Loucy (cell line): ENCODE measurements around the gene HOXA3.

ENCODE experiments used
- H2AFZ ChIP-seq: fragments of 200-600 bp; sonication (generic); 2 replicates; pipeline ENCODE4 v1.6.0; 2016; ENCODE audit warnings: antibody characterized with exemption, mild to moderate bottlenecking, low read length, moderate library complexity
- H3F3A ChIP-seq: fragments of 200-600 bp; 2 replicates; pipeline ENCODE4 v1.6.0; 2016; ENCODE audit warnings: antibody characterized with exemption, low read depth, mild to moderate bottlenecking
- H3K27me3 ChIP-seq: fragments of 200-600 bp; sonication (generic); 2 replicates; pipeline ENCODE4 v1.6.1; 2014; ENCODE audit warnings: low read length, mild to moderate bottlenecking; ENCODE audit not compliant: insufficient read depth, poor library complexity, severe bottlenecking
- H3K36me3 ChIP-seq: fragments of 200-600 bp; sonication (generic); 2 replicates; pipeline ENCODE4 v1.6.1; 2016; ENCODE audit warnings: low read length; ENCODE audit not compliant: insufficient read depth
- H3K4me1 ChIP-seq: fragments of 200-600 bp; sonication (generic); 2 replicates; pipeline ENCODE4 v1.5.1; 2014; ENCODE audit warnings: low read length, mild to moderate bottlenecking; ENCODE audit not compliant: insufficient read depth, poor library complexity, severe bottlenecking
- H3K4me2 ChIP-seq: fragments of 200-600 bp; sonication (generic); 2 replicates; pipeline ENCODE4 v1.6.0; 2014; ENCODE audit warnings: antibody characterized with exemption, low read length, low read depth, mild to moderate bottlenecking; ENCODE audit not compliant: poor library complexity, severe bottlenecking
- H3K4me3 ChIP-seq: fragments of 200-600 bp; sonication (generic); 2 replicates; pipeline ENCODE4 v1.5.1; 2014; ENCODE audit warnings: low read length, mild to moderate bottlenecking, mixed read lengths; ENCODE audit not compliant: poor library complexity, severe bottlenecking
- H3K79me2 ChIP-seq: fragments of 200-600 bp; sonication (generic); 2 replicates; pipeline ENCODE4 v1.6.1; 2014; ENCODE audit warnings: low read length; ENCODE audit not compliant: insufficient read depth
- H3K9ac ChIP-seq: fragments of 200-600 bp; sonication (generic); 2 replicates; pipeline ENCODE4 v1.6.0; 2014; ENCODE audit warnings: mild to moderate bottlenecking, low read depth, low read length, moderate library complexity; ENCODE audit not compliant: poor library complexity, severe bottlenecking
- H3K9me2 ChIP-seq: fragments of 200-600 bp; sonication (generic); replicated peaks from 2 replicates; pipeline ENCODE4 v1.6.1; 2016; ENCODE audit warnings: low read depth, low read length, mixed read lengths
- H3K9me3 ChIP-seq: fragments of 200-600 bp; sonication (generic); 2 replicates; pipeline ENCODE4 v1.6.1; 2014; ENCODE audit warnings: mild to moderate bottlenecking, antibody characterized with exemption, low read length, low read depth; ENCODE audit not compliant: insufficient read depth
- H4K20me1 ChIP-seq: fragments of 200-600 bp; sonication (generic); 2 replicates; pipeline ENCODE4 v1.6.0; 2014; ENCODE audit warnings: antibody characterized with exemption, low read length, mild to moderate bottlenecking; ENCODE audit not compliant: insufficient read depth, poor library complexity, severe bottlenecking
- EZH2phosphoT487 ChIP-seq: fragments of 200-600 bp; IDR thresholded peaks from 2 replicates; pipeline ENCODE4 v1.6.1; 2018; ENCODE audit warnings: antibody characterized with exemption, mild to moderate bottlenecking, moderate library complexity, borderline replicate concordance
- TF ChIP-seq, protein P1 (sequence below): fragments of 200-600 bp; sonication (generic); conservative IDR thresholded peaks from 2 replicates; pipeline ENCODE4 v1.5.1; 2014; ENCODE audit warnings: mild to moderate bottlenecking, antibody characterized with exemption, low read length

Gene HOXA3

DNA sequence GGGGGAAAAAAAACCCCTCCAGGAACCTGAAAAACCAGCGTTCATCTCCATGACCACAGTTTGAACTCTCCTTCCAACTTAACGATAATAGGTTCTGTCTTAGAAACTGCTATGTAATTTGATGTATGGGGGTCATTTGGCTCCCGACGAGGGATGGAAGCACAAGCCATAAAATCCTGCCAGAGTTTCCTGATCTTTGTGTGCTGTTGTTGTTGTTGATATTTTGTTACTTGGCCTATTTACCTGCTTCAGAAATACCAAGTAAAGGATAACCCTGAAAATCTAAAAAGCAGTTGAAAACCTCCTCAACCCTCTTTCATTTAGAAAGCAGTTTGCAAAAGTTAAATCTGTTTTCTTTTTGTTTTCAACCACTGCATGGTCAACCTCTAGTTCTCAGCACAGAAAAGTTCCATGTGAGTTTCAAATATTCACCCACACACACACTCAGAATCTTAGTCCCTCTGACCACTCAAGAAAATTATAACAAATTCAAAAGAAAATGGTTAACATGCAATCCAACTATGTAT lies 40.6 kb downstream of the HOXA3 start:
- H3K4me1 ChIP-seq, result no peaks in the 10 kb centered on the region
- no peak overlapping the region for H2AFZ ChIP-seq
- no peak overlapping the region for H3K4me2 ChIP-seq
- H3K9me2 ChIP-seq, result no peaks in the 10 kb centered on the region
- peaks cover 86% of the 10 kb centered on the region; the same call in 1 of the 2 replicates for H3K36me3 ChIP-seq
- no peaks in the 10 kb centered on the region for H3K27me3 ChIP-seq
- peaks cover 41% of the 10 kb centered on the region for H4K20me1 ChIP-seq
- H3K9me3 ChIP-seq, result no peaks in the 10 kb centered on the region
- TF ChIP-seq, protein P1, sequence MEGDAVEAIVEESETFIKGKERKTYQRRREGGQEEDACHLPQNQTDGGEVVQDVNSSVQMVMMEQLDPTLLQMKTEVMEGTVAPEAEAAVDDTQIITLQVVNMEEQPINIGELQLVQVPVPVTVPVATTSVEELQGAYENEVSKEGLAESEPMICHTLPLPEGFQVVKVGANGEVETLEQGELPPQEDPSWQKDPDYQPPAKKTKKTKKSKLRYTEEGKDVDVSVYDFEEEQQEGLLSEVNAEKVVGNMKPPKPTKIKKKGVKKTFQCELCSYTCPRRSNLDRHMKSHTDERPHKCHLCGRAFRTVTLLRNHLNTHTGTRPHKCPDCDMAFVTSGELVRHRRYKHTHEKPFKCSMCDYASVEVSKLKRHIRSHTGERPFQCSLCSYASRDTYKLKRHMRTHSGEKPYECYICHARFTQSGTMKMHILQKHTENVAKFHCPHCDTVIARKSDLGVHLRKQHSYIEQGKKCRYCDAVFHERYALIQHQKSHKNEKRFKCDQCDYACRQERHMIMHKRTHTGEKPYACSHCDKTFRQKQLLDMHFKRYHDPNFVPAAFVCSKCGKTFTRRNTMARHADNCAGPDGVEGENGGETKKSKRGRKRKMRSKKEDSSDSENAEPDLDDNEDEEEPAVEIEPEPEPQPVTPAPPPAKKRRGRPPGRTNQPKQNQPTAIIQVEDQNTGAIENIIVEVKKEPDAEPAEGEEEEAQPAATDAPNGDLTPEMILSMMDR, result no peak
- TF ChIP-seq EZH2phosphoT487, result no peak
- no peaks in the 10 kb centered on the region for H3F3A ChIP-seq
- no peak overlapping the region for H3K9ac ChIP-seq
- H3K79me2 ChIP-seq, result peaks cover 73% of the 10 kb centered on the region
- no peak overlapping the region for H3K4me3 ChIP-seq

DNA sequence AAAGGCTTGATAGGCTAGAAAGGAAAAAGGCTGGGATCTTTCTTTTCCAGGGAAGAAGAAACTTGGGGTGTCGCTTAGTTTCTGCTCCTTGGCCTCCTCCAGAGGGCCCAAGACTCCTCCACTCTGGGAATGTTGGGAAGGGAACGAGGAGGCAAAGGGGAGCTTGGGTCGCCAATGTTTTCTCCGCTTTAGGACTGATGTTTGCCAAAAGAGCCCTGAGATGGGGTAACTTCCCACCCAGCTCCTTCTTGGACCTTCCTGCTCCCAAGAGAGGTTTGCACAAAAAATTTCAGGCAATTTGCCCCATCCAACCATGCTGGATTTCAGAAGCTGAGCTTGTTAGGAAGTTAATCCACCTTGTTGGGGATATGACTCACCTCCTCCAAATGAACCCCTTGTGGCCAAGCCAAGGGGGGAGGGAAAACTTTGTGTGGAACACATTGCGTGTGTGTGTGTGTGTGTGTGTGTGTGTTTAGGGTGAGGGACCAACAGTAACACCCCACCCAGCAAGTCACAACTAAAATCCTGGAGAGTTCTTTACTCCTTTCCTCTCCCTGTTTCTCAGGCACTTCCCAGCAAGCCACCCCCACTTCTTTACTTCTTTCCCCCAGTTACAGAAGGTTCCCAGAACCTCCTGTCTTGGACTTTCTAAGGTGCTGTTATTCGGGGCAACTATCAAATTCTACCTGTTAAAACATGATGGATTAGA lies 41.2 kb downstream of the HOXA3 start:
- H3F3A ChIP-seq, result no peaks in the 10 kb centered on the region
- H3K9me2 ChIP-seq, result no peaks in the 10 kb centered on the region
- no peaks in the 10 kb centered on the region for H3K4me1 ChIP-seq
- H3K4me3 ChIP-seq, result no peak overlapping the region
- H3K27me3 ChIP-seq, result no peaks in the 10 kb centered on the region
- H3K9ac ChIP-seq, result no peak overlapping the region
- H3K9me3 ChIP-seq, result no peaks in the 10 kb centered on the region
- H2AFZ ChIP-seq, result no peak overlapping the region
- no peak overlapping the region for H3K4me2 ChIP-seq
- peaks cover 72% of the 10 kb centered on the region for H3K79me2 ChIP-seq
- peaks cover 41% of the 10 kb centered on the region for H4K20me1 ChIP-seq
- H3K36me3 ChIP-seq, result peaks cover 86% of the 10 kb centered on the region; the same call in 1 of the 2 replicates
- TF ChIP-seq EZH2phosphoT487, result no peak
- TF ChIP-seq, protein P1, result no peak

DNA sequence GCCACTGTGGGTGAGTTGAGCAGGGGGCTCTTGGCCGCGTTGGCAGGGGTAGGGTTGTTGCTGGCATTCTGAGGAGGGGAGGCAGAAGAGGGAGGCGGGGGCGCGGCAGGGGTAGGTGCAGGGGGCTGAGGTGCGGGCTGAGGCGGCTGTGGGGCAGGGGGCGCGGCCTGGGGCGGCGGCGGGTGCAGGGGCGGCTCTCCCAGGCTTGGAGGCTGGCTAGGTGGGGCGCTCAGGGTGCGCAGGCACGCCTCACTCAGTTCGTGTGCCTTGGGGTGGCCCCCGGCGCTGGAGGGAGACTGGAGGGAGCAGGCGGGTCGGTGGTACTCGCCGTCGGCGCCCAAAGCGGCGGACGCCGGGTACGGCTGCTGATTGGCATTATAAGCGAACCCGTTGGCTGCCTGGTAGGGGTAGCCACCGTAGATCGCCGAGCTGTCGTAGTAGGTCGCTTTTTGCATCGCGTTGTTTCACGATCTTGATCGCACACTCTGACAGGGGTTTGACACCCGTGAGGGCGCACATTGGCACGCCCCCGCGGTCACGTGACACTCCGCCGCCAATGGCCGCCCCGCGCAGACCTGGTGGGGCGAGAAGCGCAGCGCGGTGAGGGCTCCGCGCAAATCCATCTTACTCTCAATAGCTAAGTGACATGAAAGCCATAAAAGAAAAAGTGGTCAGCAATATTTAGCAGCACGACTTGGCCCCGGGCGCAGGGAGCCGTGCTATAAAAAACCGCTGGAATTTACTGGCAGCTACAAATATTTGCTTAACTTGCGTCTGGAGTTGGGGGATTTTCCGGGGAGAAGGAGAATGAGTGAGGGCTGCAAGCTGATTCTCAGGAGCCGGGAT lies 42.0 kb downstream of the HOXA3 start:
- Histone ChIP-seq H3K4me1 (no peaks in the 10 kb centered on the region), H4K20me1 (peaks cover 41% of the 10 kb centered on the region), H3K27me3 (no peaks in the 10 kb centered on the region), H3K36me3 (peaks cover 86% of the 10 kb centered on the region; the same call in 1 of the 2 replicates), H3K79me2 (peaks cover 66% of the 10 kb centered on the region), H3K9ac (no peak overlapping the region), H3K9me3 (no peaks in the 10 kb centered on the region), H3F3A (no peaks in the 10 kb centered on the region), H3K9me2 (no peaks in the 10 kb centered on the region), H2AFZ (no peak overlapping the region), H3K4me2 (no peak overlapping the region), H3K4me3 (no peak overlapping the region)
- TF ChIP-seq, protein P1, result no peak
- TF ChIP-seq EZH2phosphoT487, result no peak
